Measurements from ENCODE around the gene C19orf12.
A peak's percentile ranks its signal among the peaks of the same experiment; 100 is the strongest.

C19orf12 gene

GRCh38 chr19:29686285-29686805, 28.7 kb downstream of the C19orf12 start:
- H3K36me3 ChIP-seq (ENCODE audit: control insufficient read depth, insufficient read depth, low read length) = no peaks in the 10 kb centered on the region
- peaks cover 17% of the 10 kb centered on the region for H3K4me1 ChIP-seq (ENCODE audit: control insufficient read depth, insufficient read depth, low read length)
- WGBS, 2 experiments = 92 to 94% methylated on average over 8 of the region's 8 CpGs
- no peak overlapping the region for H3K4me3 ChIP-seq (ENCODE audit: insufficient read depth, low read depth, low read length)
- H3K27me3 ChIP-seq (ENCODE audit: control insufficient read depth, insufficient read depth, low read length, poor library complexity, severe bottlenecking) = no peaks in the 10 kb centered on the region
- no peaks in the 10 kb centered on the region for H3K9me3 ChIP-seq (ENCODE audit: control insufficient read depth, low read length)
- H3K27ac ChIP-seq (ENCODE audit: insufficient read depth, low read depth, low read length, poor library complexity, severe bottlenecking) = no peak overlapping the region

- Histone ChIP-seq H3K9me3 (ENCODE audit: control insufficient read depth, low read length) (no peaks in the 10 kb centered on the region), H3K36me3 (ENCODE audit: control insufficient read depth, insufficient read depth, low read length) (no peaks in the 10 kb centered on the region), H3K4me3 (ENCODE audit: insufficient read depth, low read depth, low read length) (no peak overlapping the region), H3K27ac (ENCODE audit: insufficient read depth, low read depth, low read length, poor library complexity, severe bottlenecking) (no peak overlapping the region), H3K4me1 (ENCODE audit: control insufficient read depth, insufficient read depth, low read length) (peaks cover 17% of the 10 kb centered on the region), H3K27me3 (ENCODE audit: control insufficient read depth, insufficient read depth, low read length, poor library complexity, severe bottlenecking) (no peaks in the 10 kb centered on the region)
- 93 to 94% methylated on average over 6 of the region's 7 CpGs for WGBS, 2 experiments
These were observed 29.7 kb downstream of the C19orf12 start for GRCh38 chr19:29685326-29685725.

- Histone ChIP-seq H3K4me1 (ENCODE audit: control insufficient read depth, insufficient read depth, low read length) (peaks cover 17% of the 10 kb centered on the region), H3K27me3 (ENCODE audit: control insufficient read depth, insufficient read depth, low read length, poor library complexity, severe bottlenecking) (no peaks in the 10 kb centered on the region), H3K36me3 (ENCODE audit: control insufficient read depth, insufficient read depth, low read length) (no peaks in the 10 kb centered on the region), H3K27ac (ENCODE audit: insufficient read depth, low read depth, low read length, poor library complexity, severe bottlenecking) (peak overlapping the region; percentile 13), H3K4me3 (ENCODE audit: insufficient read depth, low read depth, low read length) (no peak overlapping the region), H3K9me3 (ENCODE audit: control insufficient read depth, low read length) (no peaks in the 10 kb centered on the region)
- WGBS, 2 experiments = 52 to 57% methylated on average over 10 of the region's 10 CpGs
These were observed 32.1 kb downstream of the C19orf12 start for GRCh38 chr19:29683009-29683408.

GRCh38 chr19:29682236-29682895, 32.7 kb downstream of the C19orf12 start:
- Histone ChIP-seq H3K27me3 (ENCODE audit: control insufficient read depth, insufficient read depth, low read length, poor library complexity, severe bottlenecking) (no peaks in the 10 kb centered on the region), H3K27ac (ENCODE audit: insufficient read depth, low read depth, low read length, poor library complexity, severe bottlenecking) (no peak overlapping the region), H3K4me3 (ENCODE audit: insufficient read depth, low read depth, low read length) (no peak overlapping the region), H3K36me3 (ENCODE audit: control insufficient read depth, insufficient read depth, low read length) (no peaks in the 10 kb centered on the region), H3K4me1 (ENCODE audit: control insufficient read depth, insufficient read depth, low read length) (peaks cover 17% of the 10 kb centered on the region), H3K9me3 (ENCODE audit: control insufficient read depth, low read length) (no peaks in the 10 kb centered on the region)
- 82 to 86% methylated on average over 15 to 16 of the region's 16 CpGs for WGBS, 2 experiments

- Histone ChIP-seq H3K27ac (ENCODE audit: insufficient read depth, low read depth, low read length, poor library complexity, severe bottlenecking) (no peak overlapping the region), H3K9me3 (ENCODE audit: control insufficient read depth, low read length) (no peaks in the 10 kb centered on the region), H3K4me1 (ENCODE audit: control insufficient read depth, insufficient read depth, low read length) (peaks cover 17% of the 10 kb centered on the region), H3K36me3 (ENCODE audit: control insufficient read depth, insufficient read depth, low read length) (no peaks in the 10 kb centered on the region), H3K27me3 (ENCODE audit: control insufficient read depth, insufficient read depth, low read length, poor library complexity, severe bottlenecking) (no peaks in the 10 kb centered on the region), H3K4me3 (ENCODE audit: insufficient read depth, low read depth, low read length) (no peak overlapping the region)
- WGBS, 2 experiments = 86 to 91% methylated on average over 13 of the region's 13 CpGs
These were observed 33.4 kb downstream of the C19orf12 start for GRCh38 chr19:29681422-29682235.

- Histone ChIP-seq H3K27me3 (ENCODE audit: control insufficient read depth, insufficient read depth, low read length, poor library complexity, severe bottlenecking) (no peaks in the 10 kb centered on the region), H3K36me3 (ENCODE audit: control insufficient read depth, insufficient read depth, low read length) (no peaks in the 10 kb centered on the region), H3K27ac (ENCODE audit: insufficient read depth, low read depth, low read length, poor library complexity, severe bottlenecking) (no peak overlapping the region), H3K4me1 (ENCODE audit: control insufficient read depth, insufficient read depth, low read length) (peaks cover 17% of the 10 kb centered on the region), H3K9me3 (ENCODE audit: control insufficient read depth, low read length) (no peaks in the 10 kb centered on the region), H3K4me3 (ENCODE audit: insufficient read depth, low read depth, low read length) (no peak overlapping the region)
- WGBS, 2 experiments = 86 to 87% methylated on average over 7 of the region's 7 CpGs
These were observed 34.1 kb downstream of the C19orf12 start for GRCh38 chr19:29680937-29681336.

GRCh38 chr19:29680447-29680846, 34.6 kb downstream of the C19orf12 start:
- H3K9me3 ChIP-seq (ENCODE audit: control insufficient read depth, low read length) = no peaks in the 10 kb centered on the region
- H3K27ac ChIP-seq (ENCODE audit: insufficient read depth, low read depth, low read length, poor library complexity, severe bottlenecking) = no peak overlapping the region
- WGBS, 2 experiments = 87 to 90% methylated on average over 12 of the region's 12 CpGs

GRCh38 chr19:29679598-29680210, 35.4 kb downstream of the C19orf12 start:
- Histone ChIP-seq H3K4me1 (ENCODE audit: control insufficient read depth, insufficient read depth, low read length) (peaks cover 17% of the 10 kb centered on the region), H3K4me3 (ENCODE audit: insufficient read depth, low read depth, low read length) (no peak overlapping the region), H3K36me3 (ENCODE audit: control insufficient read depth, insufficient read depth, low read length) (no peaks in the 10 kb centered on the region), H3K9me3 (ENCODE audit: control insufficient read depth, low read length) (no peaks in the 10 kb centered on the region), H3K27ac (ENCODE audit: insufficient read depth, low read depth, low read length, poor library complexity, severe bottlenecking) (no peak overlapping the region), H3K27me3 (ENCODE audit: control insufficient read depth, insufficient read depth, low read length, poor library complexity, severe bottlenecking) (no peaks in the 10 kb centered on the region)
- WGBS, 2 experiments = 86 to 88% methylated on average over 9 of the region's 9 CpGs

More at GRCh38 chr19:29680447-29680846, 34.6 kb downstream of the C19orf12 start:
- no peak overlapping the region for H3K4me3 ChIP-seq (ENCODE audit: insufficient read depth, low read depth, low read length)
- H3K36me3 ChIP-seq (ENCODE audit: control insufficient read depth, insufficient read depth, low read length) = no peaks in the 10 kb centered on the region
- no peaks in the 10 kb centered on the region for H3K27me3 ChIP-seq (ENCODE audit: control insufficient read depth, insufficient read depth, low read length, poor library complexity, severe bottlenecking)
- H3K4me1 ChIP-seq (ENCODE audit: control insufficient read depth, insufficient read depth, low read length) = peaks cover 17% of the 10 kb centered on the region

- H3K4me3 ChIP-seq (ENCODE audit: insufficient read depth, low read depth, low read length) = no peak overlapping the region
- 90 to 91% methylated on average over 20 of the region's 20 CpGs for WGBS, 2 experiments
- no peak overlapping the region for H3K27ac ChIP-seq (ENCODE audit: insufficient read depth, low read depth, low read length, poor library complexity, severe bottlenecking)
- no peaks in the 10 kb centered on the region for H3K36me3 ChIP-seq (ENCODE audit: control insufficient read depth, insufficient read depth, low read length)
- H3K9me3 ChIP-seq (ENCODE audit: control insufficient read depth, low read length) = no peaks in the 10 kb centered on the region
- peaks cover 17% of the 10 kb centered on the region for H3K4me1 ChIP-seq (ENCODE audit: control insufficient read depth, insufficient read depth, low read length)
- H3K27me3 ChIP-seq (ENCODE audit: control insufficient read depth, insufficient read depth, low read length, poor library complexity, severe bottlenecking) = no peaks in the 10 kb centered on the region
These were observed 36.5 kb downstream of the C19orf12 start for GRCh38 chr19:29678484-29679106.
